ENCODE measurements around the gene S100P. TPM values are rescaled to one million over a fixed set of nuclear protein-coding genes. Genes with fewer than 3 reads are reported as not detected.
"Not testable (repeated sequence)": the region's sequence is repeated elsewhere in the genome, so short reads cannot be mapped to it uniquely, and the experiment has no call there.

Gene S100P
- total and polyA plus RNA-seq, 2 of the 4 experiments (the other 2 are of a cell fraction) = not detected

GRCh38 chr4:6672541-6673190, 21.0 kb upstream of the S100P start:
- H2AFZ ChIP-seq (replicated peaks; ENCODE audit: low read length, poor library complexity); H3K36me3 ChIP-seq (ENCODE audit: control insufficient read depth, insufficient read depth, low read length); H2AK5ac ChIP-seq (ENCODE audit: low read depth, low read length); H3K27ac ChIP-seq (ENCODE audit: insufficient read depth, low read length); H3K27me3 ChIP-seq (ENCODE audit: control insufficient read depth, insufficient read depth, low read length); H2BK20ac ChIP-seq (ENCODE audit: low read depth, low read length); intact Hi-C loops (cut with micrococcal nuclease); BruUV-seq (replicated peaks); H3K23ac ChIP-seq (ENCODE audit: low read depth, low read length); H3K18ac ChIP-seq (ENCODE audit: low read depth, low read length); H4K5ac ChIP-seq (ENCODE audit: low read depth, low read length); H2BK120ac ChIP-seq (ENCODE audit: low read depth, low read length); H3K9me3 ChIP-seq (ENCODE audit: control insufficient read depth, insufficient read depth, low read length); H3K4ac ChIP-seq (ENCODE audit: low read depth, low read length); in situ Hi-C loops (cut with MboI; ENCODE audit: low sequenced_read_pairs); dilution Hi-C loops (cut with HindIII; ENCODE audit: low sequenced_read_pairs, unreplicated experiment); H4K91ac ChIP-seq (ENCODE audit: insufficient read depth, low read depth, low read length); H2AK9ac ChIP-seq (replicated peaks; ENCODE audit: low read depth, low read length, poor library complexity); H3K14ac ChIP-seq (replicated peaks; ENCODE audit: low read depth, low read length); H3K4me2 ChIP-seq (ENCODE audit: low read depth, low read length); H3K9ac ChIP-seq (ENCODE audit: low read depth, low read length); ATAC-seq (ENCODE audit: low read depth); H2BK5ac ChIP-seq (ENCODE audit: low read depth, low read length, poor library complexity, severe bottlenecking); H3K4me3 ChIP-seq (ENCODE audit: insufficient read depth, low read depth, low read length); H2BK15ac ChIP-seq (ENCODE audit: low read depth, low read length); CTCF ChIA-PET; H4K8ac ChIP-seq (ENCODE audit: low read depth in 2 of 2, low read length in 2 of 2); DNase-seq; H3K56ac ChIP-seq (ENCODE audit: extremely low read depth, insufficient read depth, low read length): not testable (repeated sequence)
- POLR2A ChIA-PET (ENCODE audit: unreplicated experiment) = interaction anchor here (0.6 to 1.2 kb wide), 2 partner anchors 44 to 1239 kb away, joined by 4 to 5 read pairs; no protein-coding TSS in a partner anchor
- 90% methylated on average over 2 of the region's 34 CpGs; no CpG with 5 or more reads in 1 of the 2 experiments for WGBS, 2 experiments (ENCODE audit: extremely low coverage in 2 of 2, insufficient read length in 1 of 2)
- H4K20me1 ChIP-seq (ENCODE audit: insufficient read depth, low read length) = peaks cover 22% of the 10 kb centered on the region
- peaks cover 22% of the 10 kb centered on the region for H3K4me1 ChIP-seq (ENCODE audit: control insufficient read depth, insufficient read depth, low read length)
- H3K9me1 ChIP-seq (ENCODE audit: insufficient read depth, low read length) = peaks cover 26% of the 10 kb centered on the region
- H3K79me1 ChIP-seq (ENCODE audit: low read depth in 1 of 2, low read length in 2 of 2) = peaks cover 23 to 33% of the 10 kb centered on the region in 2 experiments; a peak in 3 of 4 replicates

GRCh38 chr4:6673191-6673659, 20.5 kb upstream of the S100P start:
- Histone ChIP-seq H4K8ac (ENCODE audit: low read depth in 2 of 2, low read length in 2 of 2) (peak overlapping the region; percentile 95 to 99), H4K20me1 (ENCODE audit: insufficient read depth, low read length) (peaks cover 22% of the 10 kb centered on the region), H2AK9ac (replicated peaks; ENCODE audit: low read depth, low read length, poor library complexity) (peak overlapping the region; percentile 52), H3K27ac (ENCODE audit: insufficient read depth, low read length) (peak overlapping the region; percentile 20; the same call in 1 of the 2 replicates), H3K4ac (ENCODE audit: low read depth, low read length) (peak overlapping the region; percentile 77; the same call in 1 of the 2 replicates), H2AFZ (replicated peaks; ENCODE audit: low read length, poor library complexity) (peak overlapping the region; percentile 95), H3K4me2 (ENCODE audit: low read depth, low read length) (peak overlapping the region; percentile 76), H3K4me3 (ENCODE audit: insufficient read depth, low read depth, low read length) (peak overlapping the region; percentile 61), H4K5ac (ENCODE audit: low read depth, low read length) (peak overlapping the region; percentile 97), H3K9ac (ENCODE audit: low read depth, low read length) (peak overlapping the region; percentile 75), H2BK15ac (ENCODE audit: low read depth, low read length) (0 out of 3 replicates have a peak overlapping the region, but pooled peaks have one; percentile 88), H3K9me1 (ENCODE audit: insufficient read depth, low read length) (peaks cover 24% of the 10 kb centered on the region), H3K79me1 (ENCODE audit: low read depth in 1 of 2, low read length in 2 of 2) (peaks cover 23 to 33% of the 10 kb centered on the region in 2 experiments; a peak in 3 of 4 replicates), H3K4me1 (ENCODE audit: control insufficient read depth, insufficient read depth, low read length) (peaks cover 21% of the 10 kb centered on the region)
- dilution Hi-C loops (cut with HindIII; ENCODE audit: low sequenced_read_pairs, unreplicated experiment); H3K56ac ChIP-seq (ENCODE audit: extremely low read depth, insufficient read depth, low read length); H3K14ac ChIP-seq (replicated peaks; ENCODE audit: low read depth, low read length); H3K27me3 ChIP-seq (ENCODE audit: control insufficient read depth, insufficient read depth, low read length); H2AK5ac ChIP-seq (ENCODE audit: low read depth, low read length); H2BK120ac ChIP-seq (ENCODE audit: low read depth, low read length); H4K91ac ChIP-seq (ENCODE audit: insufficient read depth, low read depth, low read length); H2BK5ac ChIP-seq (ENCODE audit: low read depth, low read length, poor library complexity, severe bottlenecking); in situ Hi-C loops (cut with MboI; ENCODE audit: low sequenced_read_pairs); H3K36me3 ChIP-seq (ENCODE audit: control insufficient read depth, insufficient read depth, low read length); ATAC-seq (ENCODE audit: low read depth); intact Hi-C loops (cut with micrococcal nuclease); CTCF ChIA-PET; H3K18ac ChIP-seq (ENCODE audit: low read depth, low read length); H3K23ac ChIP-seq (ENCODE audit: low read depth, low read length); DNase-seq; BruUV-seq (replicated peaks); H2BK20ac ChIP-seq (ENCODE audit: low read depth, low read length); H3K9me3 ChIP-seq (ENCODE audit: control insufficient read depth, insufficient read depth, low read length): not testable (repeated sequence)
- POLR2A ChIA-PET (ENCODE audit: unreplicated experiment) = interaction anchor here (0.6 to 1.2 kb wide), 2 partner anchors 44 to 1239 kb away, joined by 4 to 5 read pairs; no protein-coding TSS in a partner anchor
- 53% methylated on average over 3 of the region's 14 CpGs; no CpG with 5 or more reads in 1 of the 2 experiments for WGBS, 2 experiments (ENCODE audit: extremely low coverage in 2 of 2, insufficient read length in 1 of 2)
